IPS-NIHi7 (cell line): ENCODE data around the gene CHMP3.
A peak's percentile ranks its signal among the peaks of the same experiment; 100 is the strongest.
"Not testable (repeated sequence)": the region's sequence is repeated elsewhere in the genome, so short reads cannot be mapped to it uniquely, and the experiment has no call there.

Source experiments
- DNase-seq: peaks from one replicate; pipeline ENCODE4 v3.0.0; 2012; ENCODE audit warnings: mixed read lengths; ENCODE audit errors: extremely low spot score

The CHMP3 gene

GRCh38 chr2:86562922-86563649 is at the start of gene CHMP3:
Gene CHMP3, minus strand, starts transcription at chr2:86563443. Its CDS starts 95 bp downstream, at chr2:86563348.
- DNase-seq: peak; percentile 99

- DNase-seq: no peak
Observed at GRCh38 chr2:86610871-86611270, 47.6 kb upstream of the CHMP3 start.

- no peak for DNase-seq
Observed at GRCh38 chr2:86608832-86609410, 45.7 kb upstream of the CHMP3 start.

- DNase-seq: no peak
Observed at GRCh38 chr2:86603905-86604304, 40.7 kb upstream of the CHMP3 start.

- no peak for DNase-seq
Observed at GRCh38 chr2:86598966-86599365, 35.7 kb upstream of the CHMP3 start.

GRCh38 chr2:86596118-86596517 is 32.9 kb upstream of the CHMP3 start:
- DNase-seq: no peak

GRCh38 chr2:86593266-86593665 is 30.0 kb upstream of the CHMP3 start:
- DNase-seq: no peak

GRCh38 chr2:86592547-86593230 is 29.4 kb upstream of the CHMP3 start:
- DNase-seq: no peak

- DNase-seq: not testable (repeated sequence)
Observed at GRCh38 chr2:86589701-86590100, 26.5 kb upstream of the CHMP3 start.

GRCh38 chr2:86584151-86584913 is 21.1 kb upstream of the CHMP3 start:
- DNase-seq: no peak

- DNase-seq: no peak
Observed at GRCh38 chr2:86580560-86580959, 17.3 kb upstream of the CHMP3 start.

GRCh38 chr2:86577817-86578456 is 14.7 kb upstream of the CHMP3 start:
- DNase-seq: no peak

GRCh38 chr2:86570059-86570458 is 6.8 kb upstream of the CHMP3 start:
- DNase-seq: no peak

GRCh38 chr2:86566821-86567190 is 3.6 kb upstream of the CHMP3 start:
- no peak for DNase-seq

- DNase-seq: no peak
Observed at GRCh38 chr2:86566158-86566820, 3.0 kb upstream of the CHMP3 start.

GRCh38 chr2:86563650-86564061 is 413 bp upstream of the CHMP3 start:
- no peak for DNase-seq

- no peak for DNase-seq
Observed at GRCh38 chr2:86562485-86562921, 740 bp downstream of the CHMP3 start.

- DNase-seq: no peak
Observed at GRCh38 chr2:86557836-86558235, 5.4 kb downstream of the CHMP3 start.

- DNase-seq: no peak
Observed at GRCh38 chr2:86556508-86556907, 6.7 kb downstream of the CHMP3 start.

- DNase-seq: no peak
Observed at GRCh38 chr2:86552889-86553288, 10.4 kb downstream of the CHMP3 start.
